GOT3 (cell line): ENCODE results near the gene SPATA25.
A peak's percentile ranks its signal among the peaks of the same experiment; 100 is the strongest.

Experiments
- DNase-seq: peaks from one replicate; lab custom pipeline; 2025; ENCODE audit warnings: mixed read lengths; lab: John Stamatoyannopoulos, UW

Gene SPATA25

GRCh38 chr20:45863543-45864470 lies 23.6 kb downstream of the SPATA25 start:
- no peak for DNase-seq

- DNase-seq: no peak
Observed at GRCh38 chr20:45861221-45862075, 26.0 kb downstream of the SPATA25 start.

GRCh38 chr20:45860560-45861220 lies 26.7 kb downstream of the SPATA25 start:
- no peak for DNase-seq

- DNase-seq: no peak
Observed at GRCh38 chr20:45859916-45860315, 27.5 kb downstream of the SPATA25 start.

- DNase-seq: no peak
Observed at GRCh38 chr20:45857882-45858216, 29.6 kb downstream of the SPATA25 start.

DNA sequence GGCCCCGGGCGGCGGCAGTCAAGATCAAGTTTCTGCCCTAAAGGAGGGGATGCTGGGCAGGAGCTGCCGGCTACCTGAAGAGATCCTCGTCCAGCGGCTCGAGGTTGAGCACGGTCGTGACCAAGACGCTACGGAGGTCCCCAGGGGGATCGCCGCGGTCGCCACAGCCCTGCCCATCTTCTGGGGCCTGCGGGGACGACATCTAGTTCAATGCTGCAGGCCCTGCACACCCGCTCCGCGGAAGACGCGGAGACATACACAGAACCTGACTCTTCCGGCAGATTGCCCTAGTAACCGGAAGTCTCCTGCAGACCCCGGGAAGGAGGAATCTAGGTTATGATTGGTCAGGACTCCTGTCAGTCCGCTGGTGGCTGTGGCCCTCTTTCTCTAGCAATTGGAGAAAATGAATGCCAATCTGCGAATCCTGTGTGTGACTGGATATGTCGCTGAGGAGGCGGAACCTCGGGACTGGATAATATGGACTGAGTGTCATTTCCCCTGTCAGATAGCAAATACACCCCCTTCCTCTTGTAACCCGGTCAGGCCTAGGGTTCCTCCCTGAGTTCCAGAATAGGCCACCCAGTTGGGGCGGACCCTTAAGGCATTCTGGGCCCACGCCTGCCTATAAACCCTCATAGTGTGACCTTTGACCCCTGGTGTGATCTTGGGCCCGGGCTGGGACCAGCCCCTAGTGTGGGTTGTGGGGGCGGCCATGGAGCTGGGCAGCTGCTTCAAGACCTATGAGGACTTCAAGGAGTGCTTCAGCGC lies 30.1 kb downstream of the SPATA25 start, which contains the start of the genes ACOT8 and ZSWIM3:
Gene ACOT8, minus strand, starts transcription at position 279 of the 768 bp plus-strand sequence. Its CDS starts 77 bp downstream, at position 202.
Gene ZSWIM3, plus strand, starts transcription at position 501 of the 768 bp plus-strand sequence. Its CDS starts 212 bp downstream, at position 713.
- DNase-seq: peak; percentile 94

DNA sequence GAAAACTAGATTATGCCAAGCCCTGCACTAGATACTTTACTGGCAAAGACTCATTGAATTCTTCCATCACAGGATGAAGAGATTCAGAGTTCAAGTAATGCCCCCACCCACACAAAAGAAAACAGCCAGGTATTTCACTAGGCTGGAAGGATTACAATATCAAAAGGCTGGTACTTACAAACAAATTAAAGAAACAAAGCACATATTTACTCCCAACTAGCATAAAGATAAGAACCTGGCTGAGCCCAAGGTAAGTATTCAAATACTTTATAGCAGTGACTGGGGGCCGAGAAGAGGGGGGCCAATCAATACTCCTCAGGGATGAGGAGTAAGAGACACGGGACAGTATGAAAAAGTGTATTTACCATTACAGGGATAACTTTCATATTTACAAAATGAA lies 33.9 kb downstream of the SPATA25 start:
- DNase-seq: no peak

- DNase-seq: no peak
Observed at GRCh38 chr20:45852326-45852725, 35.1 kb downstream of the SPATA25 start.

GRCh38 chr20:45851501-45851900 lies 35.9 kb downstream of the SPATA25 start:
- no peak for DNase-seq

DNA sequence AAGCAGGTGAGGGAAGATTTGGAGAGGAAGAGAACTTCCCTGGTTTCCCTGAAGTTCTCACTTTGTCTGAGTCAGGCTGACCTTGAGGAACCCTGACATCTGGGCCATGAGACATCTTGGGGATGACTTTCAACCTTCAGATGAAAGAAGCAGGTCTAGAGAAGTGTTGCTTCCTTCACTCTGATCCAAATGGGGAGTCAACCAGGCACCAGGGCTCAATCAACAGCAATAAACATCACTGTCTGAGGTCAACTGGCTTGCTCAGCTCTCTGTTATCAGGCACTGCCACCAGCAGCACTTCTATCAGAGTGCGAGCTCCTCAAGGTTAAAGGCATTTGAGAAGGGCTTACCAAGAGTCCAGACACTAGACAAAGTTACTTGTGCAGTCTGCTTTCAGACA lies 36.5 kb downstream of the SPATA25 start:
- no peak for DNase-seq

DNA sequence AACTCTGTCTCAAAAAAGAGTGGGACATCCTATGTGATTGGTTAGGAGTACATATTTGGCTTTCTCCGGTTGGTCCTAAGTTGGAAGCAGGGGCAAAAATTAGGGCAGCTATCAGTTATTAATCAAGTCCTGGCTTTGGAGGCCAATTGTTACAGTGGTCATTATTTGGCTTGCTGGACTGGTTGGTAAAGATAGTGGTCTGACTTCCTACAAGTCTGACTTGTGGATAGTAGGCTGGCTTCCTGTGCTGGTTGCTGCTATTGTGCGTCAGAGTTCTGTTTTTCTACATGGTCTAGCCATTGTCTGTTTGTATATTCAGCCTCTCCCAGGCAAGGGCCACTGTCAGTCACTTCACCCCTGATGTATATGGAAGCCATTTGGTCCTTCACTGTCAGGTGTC lies 37.2 kb downstream of the SPATA25 start:
- no peak for DNase-seq

- no peak for DNase-seq
Observed at GRCh38 chr20:45848969-45849582, 38.3 kb downstream of the SPATA25 start.

- DNase-seq: no peak
Observed at GRCh38 chr20:45848421-45848820, 39.0 kb downstream of the SPATA25 start.

- DNase-seq: no peak
Observed at GRCh38 chr20:45845452-45845851, 42.0 kb downstream of the SPATA25 start.

- no peak for DNase-seq
Observed at GRCh38 chr20:45843506-45843905, 43.9 kb downstream of the SPATA25 start.

DNA sequence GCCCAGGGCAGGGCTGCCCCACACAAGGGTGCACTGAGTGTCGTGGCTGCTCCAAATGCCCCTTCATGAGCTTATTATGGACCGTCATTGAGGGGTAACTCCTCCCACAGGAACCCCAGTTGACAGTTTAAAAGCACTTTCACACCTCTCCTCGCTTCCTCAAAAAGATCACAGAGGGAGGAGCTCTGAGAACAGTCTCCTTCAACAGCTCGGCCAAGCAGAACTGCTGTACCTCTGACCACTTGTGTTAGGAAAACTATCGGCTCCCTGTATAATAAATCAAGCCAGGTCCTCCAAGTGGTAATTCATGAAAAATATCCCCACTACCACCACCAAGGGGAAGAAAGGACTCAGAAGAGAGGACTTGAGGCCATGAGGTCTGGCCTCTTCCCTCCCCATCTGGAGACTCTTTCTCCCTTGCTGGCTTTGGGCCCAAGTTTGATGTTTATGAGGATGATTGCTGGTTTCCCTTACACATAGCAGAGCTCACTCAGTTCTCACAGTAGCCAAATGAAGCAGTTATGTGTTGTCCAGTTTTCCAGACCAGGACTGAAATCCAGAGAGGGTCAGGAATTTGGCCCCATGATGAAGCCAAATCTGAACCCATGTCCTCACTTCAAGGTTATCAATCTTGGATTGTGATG lies 45.1 kb downstream of the SPATA25 start:
- no peak for DNase-seq

DNA sequence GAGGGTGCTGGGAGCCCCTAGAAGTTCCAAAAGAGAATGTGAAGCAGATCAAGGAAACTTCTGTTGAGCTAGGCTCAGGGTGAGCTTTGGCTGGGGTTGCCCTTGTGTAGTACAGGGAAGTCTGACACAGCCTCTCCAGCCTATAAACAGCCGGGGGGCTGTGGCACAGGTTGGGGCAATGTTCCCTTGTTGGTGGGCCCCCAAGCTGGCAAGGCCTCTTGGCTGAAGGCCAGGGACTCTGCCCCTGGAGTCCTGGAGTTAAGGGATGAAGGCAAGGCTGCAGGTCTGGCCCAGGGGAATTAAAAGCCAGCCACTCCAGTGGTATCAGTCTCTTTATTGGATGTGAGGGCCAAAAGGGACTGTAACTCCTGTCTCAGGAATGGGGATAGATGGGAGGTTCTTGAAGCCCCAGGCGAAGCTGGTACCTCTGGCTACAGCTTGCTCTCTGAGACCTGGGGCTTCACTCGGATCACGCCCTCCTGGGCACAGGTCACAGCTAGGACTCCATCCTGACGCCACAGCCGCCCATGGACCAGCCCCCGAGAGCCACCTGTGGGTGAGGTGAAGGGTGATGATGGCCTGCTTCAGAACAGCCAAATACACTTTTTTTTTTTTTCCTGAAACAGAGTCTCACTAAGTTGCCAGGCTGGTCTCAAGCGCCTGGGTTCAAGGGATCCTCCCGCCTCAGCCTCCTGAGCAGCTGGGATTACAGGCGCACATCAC lies 45.9 kb downstream of the SPATA25 start:
- no peak for DNase-seq

- DNase-seq: no peak
Observed at GRCh38 chr20:45840700-45841198, 46.7 kb downstream of the SPATA25 start.

GRCh38 chr20:45836841-45837240 lies 50.6 kb downstream of the SPATA25 start:
- DNase-seq: no peak
